Measurements from ENCODE around the gene DTX3L. TPM values are rescaled to one million over a fixed set of nuclear protein-coding genes. Genes with fewer than 3 reads are reported as not detected.

DTX3L gene
- total and polyA plus RNA-seq, 2 experiments from 2014 or later, result 10.6 to 27.2 TPM

DNA sequence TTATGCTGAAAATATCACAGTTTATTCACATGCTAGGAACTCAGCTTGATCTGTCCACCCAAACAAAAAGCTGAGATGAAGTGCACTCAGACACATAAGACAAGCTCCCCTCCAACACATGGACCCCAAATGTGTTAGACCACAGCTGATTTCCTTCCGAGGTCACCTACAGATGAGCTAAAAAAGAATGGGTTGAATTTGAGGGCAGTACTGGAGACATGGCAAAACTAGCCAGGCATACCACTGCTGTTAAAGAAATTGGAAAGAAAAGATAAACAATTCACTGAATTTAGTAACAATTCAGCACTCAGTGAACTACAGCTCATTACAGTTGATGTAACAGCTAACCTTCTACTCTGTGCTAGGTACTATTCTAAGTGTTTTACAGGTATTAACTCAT, 15.5 kb upstream of the DTX3L start:
- no peak overlapping the region for H3K27ac ChIP-seq
- no peaks in the 10 kb centered on the region for H3K27me3 ChIP-seq
- WGBS (ENCODE audit: low lambda C conversion rate, missing lambda C conversion rate), result 97% methylated on average over 1 of the region's 1 CpG
- no peak overlapping the region for H3K4me3 ChIP-seq
- no peaks in the 10 kb centered on the region for H3K79me2 ChIP-seq
- no peaks in the 10 kb centered on the region for H3K9me2 ChIP-seq (replicated peaks; ENCODE audit: insufficient read depth)
- TF ChIP-seq EZH2phosphoT487 (IDR thresholded peaks at IDR 0.05; ENCODE audit: low read depth, severe bottlenecking, unreplicated experiment) (no peak), CTCF (IDR thresholded peaks at IDR 0.05; ENCODE audit: poor library complexity) (no peak), EZH2 (IDR thresholded peaks at IDR 0.05; ENCODE audit: borderline replicate concordance) (no peak)
- H3K4me2 ChIP-seq, result no peak overlapping the region
- no peak overlapping the region for H2AFZ ChIP-seq
- H4K20me1 ChIP-seq (ENCODE audit: insufficient read depth, poor library complexity, severe bottlenecking), result no peaks in the 10 kb centered on the region
- H3K9me3 ChIP-seq (ENCODE audit: low read depth), result no peaks in the 10 kb centered on the region
- H3K36me3 ChIP-seq (replicated peaks; ENCODE audit: insufficient read depth, low read depth), result peaks cover 3% of the 10 kb centered on the region
- DNase-seq (ENCODE audit: low spot score), result no peak
- H3K4me1 ChIP-seq (ENCODE audit: insufficient read depth), result no peaks in the 10 kb centered on the region

GRCh38 chr3:122553171-122553570, 11.0 kb upstream of the DTX3L start:
- H4K20me1 ChIP-seq (ENCODE audit: insufficient read depth, poor library complexity, severe bottlenecking), result no peaks in the 10 kb centered on the region
- DNase-seq (ENCODE audit: low spot score), result no peak
- H3K36me3 ChIP-seq (replicated peaks; ENCODE audit: insufficient read depth, low read depth), result no peaks in the 10 kb centered on the region
- no peak overlapping the region for H3K4me3 ChIP-seq
- H3K9me2 ChIP-seq (replicated peaks; ENCODE audit: insufficient read depth), result no peaks in the 10 kb centered on the region
- no peak overlapping the region for H3K27ac ChIP-seq
- H3K27me3 ChIP-seq, result no peaks in the 10 kb centered on the region
- no peak overlapping the region for H2AFZ ChIP-seq
- H3K9me3 ChIP-seq (ENCODE audit: low read depth), result no peaks in the 10 kb centered on the region
- 56% methylated on average over 3 of the region's 3 CpGs for WGBS (ENCODE audit: low lambda C conversion rate, missing lambda C conversion rate)
- no peak overlapping the region for H3K4me2 ChIP-seq
- no peaks in the 10 kb centered on the region for H3K4me1 ChIP-seq (ENCODE audit: insufficient read depth)
- no peaks in the 10 kb centered on the region for H3K79me2 ChIP-seq
- TF ChIP-seq CTCF (IDR thresholded peaks at IDR 0.05; ENCODE audit: poor library complexity), result no peak
- no peak for TF ChIP-seq EZH2 (IDR thresholded peaks at IDR 0.05; ENCODE audit: borderline replicate concordance)
- no peak for TF ChIP-seq EZH2phosphoT487 (IDR thresholded peaks at IDR 0.05; ENCODE audit: low read depth, severe bottlenecking, unreplicated experiment)

DNA sequence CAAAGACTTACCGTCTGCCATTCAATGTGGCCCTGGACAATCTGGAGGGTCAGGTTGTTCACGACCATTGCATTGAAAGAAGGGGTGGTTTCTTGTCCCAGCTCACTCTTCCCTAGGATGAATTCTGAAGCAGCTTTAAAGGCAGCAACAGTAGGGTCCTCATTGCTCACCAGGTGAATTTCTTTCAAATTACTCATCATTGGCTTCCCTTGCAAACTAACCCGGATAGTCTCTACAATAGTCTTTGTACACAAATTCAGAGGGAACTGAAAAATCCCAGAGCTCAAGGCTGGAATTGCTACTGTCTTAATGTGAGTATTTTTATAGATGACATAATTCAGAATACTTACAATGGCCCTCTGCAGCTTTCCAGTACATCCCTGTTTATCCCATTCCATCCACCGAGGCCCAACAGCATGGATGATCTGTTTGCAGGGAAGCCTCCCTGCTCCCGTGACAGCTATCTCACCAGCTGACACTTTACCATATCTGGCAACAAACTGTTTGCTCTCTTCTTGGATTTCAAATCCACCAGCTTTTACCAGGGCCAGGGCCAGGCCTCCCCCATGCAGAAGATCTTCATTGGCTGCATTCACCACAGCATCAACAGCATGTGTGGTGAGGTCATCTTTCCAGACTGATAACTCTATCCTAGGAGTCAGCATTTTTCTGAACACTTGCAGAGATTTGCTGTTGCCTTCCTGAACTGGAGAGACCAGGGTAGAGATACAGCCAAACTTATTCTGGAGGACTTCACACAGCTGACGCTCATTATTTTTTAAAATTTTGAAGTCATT, 8.7 kb upstream of the DTX3L start:
- Histone ChIP-seq H3K27me3 (no peaks in the 10 kb centered on the region), H4K20me1 (ENCODE audit: insufficient read depth, poor library complexity, severe bottlenecking) (no peaks in the 10 kb centered on the region), H3K36me3 (replicated peaks; ENCODE audit: insufficient read depth, low read depth) (no peaks in the 10 kb centered on the region), H3K9me2 (replicated peaks; ENCODE audit: insufficient read depth) (no peaks in the 10 kb centered on the region), H3K9me3 (ENCODE audit: low read depth) (no peaks in the 10 kb centered on the region), H3K79me2 (no peaks in the 10 kb centered on the region), H3K4me3 (no peak overlapping the region), H3K27ac (peak overlapping the region; percentile 14), H3K4me1 (ENCODE audit: insufficient read depth) (no peaks in the 10 kb centered on the region), H2AFZ (no peak overlapping the region), H3K4me2 (no peak overlapping the region)
- no peak for TF ChIP-seq EZH2 (IDR thresholded peaks at IDR 0.05; ENCODE audit: borderline replicate concordance)
- TF ChIP-seq CTCF (IDR thresholded peaks at IDR 0.05; ENCODE audit: poor library complexity), result no peak
- TF ChIP-seq EZH2phosphoT487 (IDR thresholded peaks at IDR 0.05; ENCODE audit: low read depth, severe bottlenecking, unreplicated experiment), result no peak
- 77% methylated on average over 6 of the region's 6 CpGs for WGBS (ENCODE audit: low lambda C conversion rate, missing lambda C conversion rate)
- DNase-seq (ENCODE audit: low spot score), result peak; percentile 49

Data from hepatocyte (in vitro differentiated cells).